K562 (cell line): ENCODE data around the gene LRRC8C. TPM values are rescaled to one million over a fixed set of nuclear protein-coding genes. Genes with fewer than 3 reads are reported as not detected.

ENCODE experiments used
- ATAC-seq: fragments of 200-7000 bp; cut with Tn5 transposase; 3 replicates; pipeline ENCODE4 v1.9.1; 2020; ENCODE audit warnings: moderate library complexity
- BruUV-seq: library from RNA; stranded (reverse); fragments of 400-500 nt; replicated peaks from 2 replicates; lab custom pipeline; 2021; lab: Mats Ljungman, UMichigan
- CTCF ChIA-PET: fragments of 300-600 bp; formaldehyde crosslinking; extraction: SDS; loops from one replicate; lab custom pipeline; 2021; ENCODE audit warnings: low intra/inter-chr PET ratio; lab: Yijun Ruan, JAX
- POLR2A ChIA-PET: fragments of 300-600, 350-650 bp; sonication (Branson Sonifier 250); formaldehyde crosslinking; extraction: SDS; loops from one replicate; lab custom pipeline; 2021; ENCODE audit warnings: antibody characterized with exemption, inconsistent platforms; lab: Yijun Ruan, JAX
- DNase-seq, 4 experiments: peaks; one replicate each; pipeline versions ENCODE4 v3.0.0 to v3.0.0-alpha.2; 2011 to 2018; ENCODE audit warnings: low spot score in 3 of 4, mixed read lengths in 3 of 4; ENCODE audit errors: extremely low read depth in 1 of 4
- FAIRE-seq: peaks from 2 replicates; lab custom pipeline; 2011; peaks lifted over from hg19 to GRCh38; lab: Jason Lieb, UNC
- H2AFZ ChIP-seq: 2 replicates; pipeline ENCODE4 v1.6.0; 2011; ENCODE audit warnings: low read depth, low read length, control low read depth, inconsistent platforms
- H3K27ac ChIP-seq: fragments of 200-600 bp; 3 replicates; pipeline ENCODE4 v1.8.0; 2011; ENCODE audit warnings: low read depth, mild to moderate bottlenecking, control low read depth, inconsistent platforms, low read length, moderate library complexity, mixed read lengths; ENCODE audit errors: extremely low read depth
- H3K27me3 ChIP-seq, 2 experiments: fragments of 300-600 bp in 1 of 2; 2 replicates in 1 of 2; 3 replicates in 1 of 2; pipeline versions ENCODE4 v1.6.0 to v1.8.0; 2011; ENCODE audit warnings: inconsistent platforms in 2 of 2, low read length in 2 of 2, mild to moderate bottlenecking in 1 of 2, mixed read lengths in 1 of 2, moderate library complexity in 1 of 2; ENCODE audit not compliant: control insufficient read depth in 2 of 2, insufficient read depth in 2 of 2
- H3K36me3 ChIP-seq: fragments of 300-600 bp; 3 replicates; pipeline ENCODE4 v1.8.0; 2011; ENCODE audit warnings: mild to moderate bottlenecking, low read length, inconsistent platforms; ENCODE audit not compliant: control insufficient read depth, insufficient read depth
- H3K4me1 ChIP-seq, 2 experiments: fragments of 200-600 bp in 1 of 2; replicated peaks in 1 of 2; 2 replicates in 1 of 2; 3 replicates in 1 of 2; pipeline versions ENCODE4 v1.5.1 to v1.8.0; 2011; ENCODE audit warnings: inconsistent platforms in 2 of 2, low read length in 2 of 2, mild to moderate bottlenecking in 1 of 2, mixed read lengths in 1 of 2, moderate library complexity in 1 of 2; ENCODE audit not compliant: control insufficient read depth in 2 of 2, insufficient read depth in 2 of 2
- H3K4me2 ChIP-seq: 2 replicates; pipeline ENCODE4 v1.6.1; 2011; ENCODE audit warnings: low read length, control low read depth, inconsistent platforms, mixed read lengths; ENCODE audit not compliant: insufficient read depth
- H3K4me3 ChIP-seq: fragments of 200-600 bp; sonication (generic), shearing (Covaris generic); 2 replicates; pipeline ENCODE4 v1.5.1; 2016; ENCODE audit warnings: control low read depth, inconsistent platforms
- H3K79me2 ChIP-seq: fragments of 200-600 bp; 3 replicates; pipeline ENCODE4 v1.8.0; 2011; ENCODE audit warnings: low read length, inconsistent platforms; ENCODE audit not compliant: control insufficient read depth, insufficient read depth
- H3K9ac ChIP-seq, 2 experiments: 2 replicates each; pipeline versions ENCODE4 v1.6.0 to v1.6.1; 2011; ENCODE audit warnings: low read depth in 2 of 2, low read length in 2 of 2, control low read depth in 1 of 2, inconsistent platforms in 1 of 2, mild to moderate bottlenecking in 1 of 2, mixed read lengths in 1 of 2; ENCODE audit not compliant: insufficient read depth in 1 of 2
- H3K9me1 ChIP-seq: one replicate; pipeline ENCODE4 v1.6.0; 2011; ENCODE audit warnings: inconsistent platforms, mild to moderate bottlenecking, low read length, moderate library complexity; ENCODE audit not compliant: control insufficient read depth, insufficient read depth
- H3K9me3 ChIP-seq: replicated peaks from 2 replicates; pipeline ENCODE4 v1.5.1; 2011; ENCODE audit warnings: low read depth, low read length, inconsistent platforms; ENCODE audit not compliant: control insufficient read depth, insufficient read depth
- H4K20me1 ChIP-seq: replicated peaks from 2 replicates; pipeline ENCODE4 v1.6.1; 2011; ENCODE audit warnings: low read length, inconsistent platforms, mixed read lengths; ENCODE audit not compliant: control insufficient read depth, insufficient read depth
- GABPB1 ChIP-seq: sonication (generic); formaldehyde crosslinking; IDR thresholded peaks from 2 replicates; pipeline ENCODE4 v1.8.0; 2022; ENCODE audit warnings: mild to moderate bottlenecking, missing genetic modification reagents
- GABPB2 ChIP-seq: fragments of 250-450 bp; sonication (Bioruptor Pico); conservative IDR thresholded peaks from 2 replicates; pipeline ENCODE4 v1.5.1; 2021; ENCODE audit warnings: mild to moderate bottlenecking
- MCM7 ChIP-seq, 2 experiments: fragments of 450-650 bp; IDR thresholded peaks; 2 replicates each; pipeline ENCODE4 v1.6.1; 2016 to 2018
- SIN3B ChIP-seq: fragments of 450-650 bp; IDR thresholded peaks from 2 replicates; pipeline ENCODE4 v1.6.1; 2017; ENCODE audit warnings: low read depth, mild to moderate bottlenecking, moderate library complexity
- ZFPM2 ChIP-seq: fragments of 250-450 bp; sonication (Bioruptor Pico); IDR thresholded peaks from 2 replicates; pipeline ENCODE4 v1.5.1; 2022; ENCODE audit warnings: mild to moderate bottlenecking
- ZNF12 ChIP-seq: sonication (generic); formaldehyde crosslinking; IDR thresholded peaks from 2 replicates; pipeline ENCODE4 v1.4.0; 2020; ENCODE audit warnings: mild to moderate bottlenecking, missing genetic modification reagents
- ZNF398 ChIP-seq: fragments of 250-450 bp; sonication (Bioruptor Pico); IDR thresholded peaks from 2 replicates; pipeline ENCODE4 v1.8.0; 2021; ENCODE audit warnings: moderate library complexity, mild to moderate bottlenecking, inconsistent platforms
- ZNF561 ChIP-seq: fragments of 450-650 bp; formaldehyde crosslinking; conservative IDR thresholded peaks from 2 replicates; pipeline ENCODE4 v1.4.0; 2020; ENCODE audit warnings: mild to moderate bottlenecking, moderate library complexity
- ZNF586 ChIP-seq: fragments of 450-650 bp; formaldehyde crosslinking; conservative IDR thresholded peaks from 2 replicates; pipeline ENCODE4 v1.4.0; 2020; ENCODE audit warnings: mild to moderate bottlenecking, moderate library complexity
- ZNF655 ChIP-seq: fragments of 250-450 bp; sonication (Bioruptor Pico); IDR thresholded peaks from 2 replicates; pipeline ENCODE4 v1.5.0; 2021
- in situ Hi-C: fragments of 300-500 bp; cut with MboI; formaldehyde crosslinking; loops from 4 replicates; pipeline ENCODE4 v1.15.0; 2018; ENCODE audit warnings: inconsistent platforms, mixed read lengths
- intact Hi-C: fragments of 100-400 bp; cut with micrococcal nuclease; formaldehyde crosslinking; loops from 2 replicates; pipeline ENCODE4 v1.14.2; 2022
- polyA plus RNA-seq, 8 experiments: library from polyadenylated mRNA; depleted of rRNA in 4 of 8; stranded (reverse) in 5 of 8; unstranded in 3 of 8; fragments of >200 nt; fragmentation: Nextera tagmentation in 2 of 8; fragmentation: Illumina TruSeq in 1 of 8; extraction: Ambion mirVana in 2 of 8; extraction: Trizol in 1 of 8; gene quantifications; 2 replicates each; pipeline versions ENCODE4 v1.2.1 to v1.2.3, GENCODE V29; 2011 to 2014; ENCODE audit warnings: inconsistent platforms in 1 of 8, missing spikeins in 1 of 8
- total RNA-seq, 7 experiments: library from RNA; depleted of rRNA in 6 of 7; stranded (reverse); fragments of >200 nt in 6 of 7; fragmentation: Illumina TruSeq in 2 of 7; extraction: Trizol in 2 of 7; gene quantifications; 2 replicates each; pipeline versions ENCODE4 v1.2.1 to v1.2.3, GENCODE V29; 2011 to 2021; ENCODE audit warnings: low replicate concordance in 1 of 7
- TF ChIP-seq, protein P1 (sequence below): sonication (generic); formaldehyde crosslinking; IDR thresholded peaks from 2 replicates; pipeline ENCODE4 v1.8.0; 2022; ENCODE audit warnings: missing genetic modification reagents, mild to moderate bottlenecking, borderline replicate concordance

The LRRC8C gene
- total and polyA plus RNA-seq, 9 of the 15 experiments (the other 6 are each of a cell fraction or from before 2014, with no cell fraction given): 1.00 to 12.5 (median 4.5) TPM

DNA sequence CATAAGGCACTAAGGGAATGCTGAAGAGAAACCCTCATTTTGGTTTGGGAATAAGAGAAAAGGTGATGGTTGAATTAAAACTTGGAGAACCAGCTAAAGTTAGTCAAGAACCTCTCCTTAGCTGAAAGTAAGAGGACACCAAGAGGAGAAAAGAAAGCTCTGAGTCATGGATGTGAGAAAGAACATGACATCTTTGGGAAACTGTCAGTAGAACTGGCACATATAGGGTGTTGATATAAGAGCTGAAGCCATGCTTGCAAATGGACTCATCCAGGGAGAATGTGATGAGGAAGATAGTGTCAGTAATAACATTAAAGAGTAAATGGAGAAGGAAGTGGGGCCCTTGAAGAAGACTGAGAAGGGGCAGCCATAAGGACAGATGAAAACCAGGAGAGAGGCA is 54.3 kb downstream of the LRRC8C start:
- POLR2A ChIA-PET: interaction anchor here (1.4 kb wide), 1 partner anchor 9 kb away, joined by 3 read pairs; no protein-coding TSS in a partner anchor
- H3K27ac ChIP-seq: no peak overlapping the region
- no TSS peak for BruUV-seq
- CTCF ChIA-PET: no interaction called here
- FAIRE-seq (no peak), ATAC-seq (no peak), DNase-seq (no peak)
- H3K9me1 ChIP-seq: no peaks in the 10 kb centered on the region
- no peak overlapping the region for H2AFZ ChIP-seq
- no peaks in the 10 kb centered on the region for H4K20me1 ChIP-seq
- intact Hi-C loops: no loop called here
- in situ Hi-C loops: no loop called here
- no peaks in the 10 kb centered on the region for H3K79me2 ChIP-seq
- H3K4me3 ChIP-seq: no peak overlapping the region
- no peak overlapping the region for H3K9ac ChIP-seq
- no peak overlapping the region for H3K4me2 ChIP-seq
- H3K4me1 ChIP-seq: peaks cover 0 to 5% of the 10 kb centered on the region in 2 experiments; a peak in 1 of 5 replicates
- peaks cover 9% of the 10 kb centered on the region; the same call in 2 of the 3 replicates for H3K36me3 ChIP-seq
- no peaks in the 10 kb centered on the region for H3K9me3 ChIP-seq
- no peaks in the 10 kb centered on the region for H3K27me3 ChIP-seq
- TF ChIP-seq, protein P1, sequence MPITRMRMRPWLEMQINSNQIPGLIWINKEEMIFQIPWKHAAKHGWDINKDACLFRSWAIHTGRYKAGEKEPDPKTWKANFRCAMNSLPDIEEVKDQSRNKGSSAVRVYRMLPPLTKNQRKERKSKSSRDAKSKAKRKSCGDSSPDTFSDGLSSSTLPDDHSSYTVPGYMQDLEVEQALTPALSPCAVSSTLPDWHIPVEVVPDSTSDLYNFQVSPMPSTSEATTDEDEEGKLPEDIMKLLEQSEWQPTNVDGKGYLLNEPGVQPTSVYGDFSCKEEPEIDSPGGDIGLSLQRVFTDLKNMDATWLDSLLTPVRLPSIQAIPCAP (CRISPR knock-in tag): no peak
- TF ChIP-seq ZNF586 (CRISPR knock-in tag) (no peak), ZNF12 (no peak), MCM7 (IDR thresholded peaks at IDR 0.05) (no peak), ZNF655 (CRISPR knock-in tag) (no peak), ZNF398 (CRISPR knock-in tag) (no peak), SIN3B (no peak), ZFPM2 (CRISPR knock-in tag) (no peak), GABPB1 (CRISPR knock-in tag) (no peak), GABPB2 (no peak), ZNF561 (CRISPR knock-in tag) (no peak)
